Measurements from ENCODE around the gene SORBS2. TPM values are rescaled to one million over a fixed set of nuclear protein-coding genes. Genes with fewer than 3 reads are reported as not detected.
"Not testable (repeated sequence)": the region's sequence is repeated elsewhere in the genome, so short reads cannot be mapped to it uniquely, and the experiment has no call there.

SORBS2 gene
- not detected for total RNA-seq
- polyA plus RNA-seq (2013, experiment 1 of 2): not detected
- polyA plus RNA-seq (2013, experiment 2 of 2): 0.71 TPM
- 0 to 0.70 (median 0.04) reads per million in 172 experiments for total RNA-seq

- no peaks in the 10 kb centered on the region for H3K9me3 Mint-ChIP-seq
- no peak for ATAC-seq (ENCODE audit: poor library complexity)
Observed at GRCh38 chr4:185811509-185812364, at the start of gene SORBS2. SORBS2 (minus strand) TSS chr4:185812194; CDS start chr4:185690571, 121,623 bp downstream.

GRCh38 chr4:185859111-185859510 lies 47.1 kb upstream of the SORBS2 start:
- CTCF ChIA-PET: no interaction called here

More at GRCh38 chr4:185811509-185812364, at the start of gene SORBS2:
- no peaks in the 10 kb centered on the region for H3K4me1 ChIP-seq (ENCODE audit: insufficient read depth, low read length)
- Mint-ChIP-seq H3K36me3 (ENCODE audit: low read depth) (no peaks in the 10 kb centered on the region), H3K27ac (no peak within 1 kb of the TSS), H3K27me3 (peaks cover 37% of the 10 kb centered on the region), H3K4me1 (ENCODE audit: low read depth) (no peaks in the 10 kb centered on the region), H3K4me3 (no peak within 1 kb of the TSS)
- no peaks in the 10 kb centered on the region for H3K36me3 ChIP-seq (ENCODE audit: insufficient read depth, low read length)
- TF ChIP-seq CTCF (IDR thresholded peaks at IDR 0.05): no peak
- no peak for DNase-seq
- ChIA-PET CTCF (no interaction called here), POLR2A (no interaction called here)
- H3K4me3 ChIP-seq (ENCODE audit: low read length): no peak within 1 kb of the TSS
- intact Hi-C loops (cut with DNase I, micrococcal nuclease): no loop called here
- no peaks in the 10 kb centered on the region for H3K9me3 ChIP-seq (ENCODE audit: control insufficient read depth in 1 of 2, insufficient read depth in 1 of 2, low read length in 2 of 2)
- H3K27me3 ChIP-seq (ENCODE audit: control insufficient read depth in 1 of 2, insufficient read depth in 2 of 2, low read length in 2 of 2): peaks cover 0 to 6% of the 10 kb centered on the region in 2 experiments
- H3K27ac ChIP-seq (ENCODE audit: low read depth in 1 of 2, low read length in 2 of 2): no peak within 1 kb of the TSS

GRCh38 chr4:185857561-185857960 lies 45.6 kb upstream of the SORBS2 start:
- H3K27me3 ChIP-seq (ENCODE audit: control insufficient read depth in 1 of 2, insufficient read depth in 2 of 2, low read length in 2 of 2); CTCF ChIA-PET; H3K9me3 ChIP-seq (ENCODE audit: control insufficient read depth in 1 of 2, insufficient read depth in 1 of 2, low read length in 2 of 2); intact Hi-C loops (cut with DNase I, micrococcal nuclease); H3K36me3 ChIP-seq (ENCODE audit: insufficient read depth, low read length); H3K4me1 Mint-ChIP-seq (ENCODE audit: low read depth); H3K4me1 ChIP-seq (ENCODE audit: insufficient read depth, low read length); DNase-seq; ATAC-seq (ENCODE audit: poor library complexity); POLR2A ChIA-PET; H3K27ac ChIP-seq (ENCODE audit: low read depth in 1 of 2, low read length in 2 of 2); H3K4me3 ChIP-seq (ENCODE audit: low read length); H3K36me3 Mint-ChIP-seq (ENCODE audit: low read depth); H3K4me3 Mint-ChIP-seq; H3K27ac Mint-ChIP-seq: not testable (repeated sequence)
- H3K9me3 Mint-ChIP-seq: peaks cover 13% of the 10 kb centered on the region
- peaks cover 17% of the 10 kb centered on the region for H3K27me3 Mint-ChIP-seq

More at GRCh38 chr4:185859111-185859510, 47.1 kb upstream of the SORBS2 start:
- intact Hi-C loops (cut with DNase I, micrococcal nuclease): no loop called here
- H3K27ac Mint-ChIP-seq: no peak overlapping the region
- H3K27me3 ChIP-seq (ENCODE audit: control insufficient read depth in 1 of 2, insufficient read depth in 2 of 2, low read length in 2 of 2): no peaks in the 10 kb centered on the region
- no peaks in the 10 kb centered on the region for H3K36me3 Mint-ChIP-seq (ENCODE audit: low read depth)
- peaks cover 13% of the 10 kb centered on the region for H3K9me3 Mint-ChIP-seq
- no peaks in the 10 kb centered on the region for H3K4me1 ChIP-seq (ENCODE audit: insufficient read depth, low read length)
- peaks cover 15% of the 10 kb centered on the region for H3K27me3 Mint-ChIP-seq
- no peak overlapping the region for H3K27ac ChIP-seq (ENCODE audit: low read depth in 1 of 2, low read length in 2 of 2)
- H3K9me3 ChIP-seq (ENCODE audit: control insufficient read depth in 1 of 2, insufficient read depth in 1 of 2, low read length in 2 of 2): no peaks in the 10 kb centered on the region
- DNase-seq: no peak
- H3K36me3 ChIP-seq (ENCODE audit: insufficient read depth, low read length): no peaks in the 10 kb centered on the region
- H3K4me1 Mint-ChIP-seq (ENCODE audit: low read depth): no peaks in the 10 kb centered on the region
- no peak overlapping the region for H3K4me3 ChIP-seq (ENCODE audit: low read length)
- POLR2A ChIA-PET: no interaction called here
- ATAC-seq (ENCODE audit: poor library complexity): no peak
- no peak for TF ChIP-seq CTCF (IDR thresholded peaks at IDR 0.05)
- no peak overlapping the region for H3K4me3 Mint-ChIP-seq
